Measurements from ENCODE around the gene RTL1.
A peak's percentile ranks its signal among the peaks of the same experiment; 100 is the strongest.

Gene RTL1

GRCh38 chr14:100906420-100906819 lies 2.9 kb upstream of the RTL1 start:
- H3K27ac ChIP-seq (ENCODE audit: low read depth, low read length): no peak overlapping the region
- H2AFZ ChIP-seq (ENCODE audit: low read depth, low read length, severe bottlenecking): no peak overlapping the region
- H3F3A ChIP-seq (ENCODE audit: insufficient read depth): no peaks in the 10 kb centered on the region
- H3K36me3 ChIP-seq (ENCODE audit: low read length): no peaks in the 10 kb centered on the region
- no peaks in the 10 kb centered on the region for H3K79me2 ChIP-seq (ENCODE audit: insufficient read depth, low read length)
- H3K9me3 ChIP-seq (ENCODE audit: insufficient read depth, low read length): no peaks in the 10 kb centered on the region
- H3K4me3 ChIP-seq (ENCODE audit: insufficient read depth, low read length, poor library complexity, severe bottlenecking): no peak overlapping the region
- no peak for TF ChIP-seq EZH2phosphoT487 (conservative IDR thresholded peaks at IDR 0.05; ENCODE audit: low read length)
- peak; percentile 12 for TF ChIP-seq CTCF (IDR thresholded peaks at IDR 0.05; ENCODE audit: insufficient read depth, low read length, poor library complexity, severe bottlenecking)
- H3K4me2 ChIP-seq (ENCODE audit: low read depth, low read length, poor library complexity, severe bottlenecking): no peak overlapping the region
- H3K9me2 ChIP-seq (replicated peaks; ENCODE audit: insufficient read depth, low read length): no peaks in the 10 kb centered on the region
- H4K20me1 ChIP-seq (ENCODE audit: low read depth, low read length): no peaks in the 10 kb centered on the region
- no peak overlapping the region for H3K9ac ChIP-seq (ENCODE audit: low read length)
- no peaks in the 10 kb centered on the region for H3K27me3 ChIP-seq (ENCODE audit: low read length)

- H4K20me1 ChIP-seq (ENCODE audit: low read depth, low read length): no peaks in the 10 kb centered on the region
- no peak overlapping the region for H3K4me3 ChIP-seq (ENCODE audit: insufficient read depth, low read length, poor library complexity, severe bottlenecking)
- no peaks in the 10 kb centered on the region for H3K9me3 ChIP-seq (ENCODE audit: insufficient read depth, low read length)
- no peaks in the 10 kb centered on the region for H3K9me2 ChIP-seq (replicated peaks; ENCODE audit: insufficient read depth, low read length)
- TF ChIP-seq EZH2phosphoT487 (conservative IDR thresholded peaks at IDR 0.05; ENCODE audit: low read length): no peak
- no peak for TF ChIP-seq CTCF (IDR thresholded peaks at IDR 0.05; ENCODE audit: insufficient read depth, low read length, poor library complexity, severe bottlenecking)
- H3K9ac ChIP-seq (ENCODE audit: low read length): no peak overlapping the region
- H3K27me3 ChIP-seq (ENCODE audit: low read length): no peaks in the 10 kb centered on the region
- no peak overlapping the region for H3K27ac ChIP-seq (ENCODE audit: low read depth, low read length)
- no peaks in the 10 kb centered on the region for H3K79me2 ChIP-seq (ENCODE audit: insufficient read depth, low read length)
- no peak overlapping the region for H3K4me2 ChIP-seq (ENCODE audit: low read depth, low read length, poor library complexity, severe bottlenecking)
- no peaks in the 10 kb centered on the region for H3K36me3 ChIP-seq (ENCODE audit: low read length)
- no peaks in the 10 kb centered on the region for H3F3A ChIP-seq (ENCODE audit: insufficient read depth)
- no peak overlapping the region for H2AFZ ChIP-seq (ENCODE audit: low read depth, low read length, severe bottlenecking)
Measured at GRCh38 chr14:100905166-100905565, 1.6 kb upstream of the RTL1 start.

GRCh38 chr14:100904307-100905087 lies 975 bp upstream of the RTL1 start:
- Histone ChIP-seq H3K27ac (ENCODE audit: low read depth, low read length) (no peak overlapping the region), H3K9me2 (replicated peaks; ENCODE audit: insufficient read depth, low read length) (no peaks in the 10 kb centered on the region), H3K79me2 (ENCODE audit: insufficient read depth, low read length) (no peaks in the 10 kb centered on the region), H3K9me3 (ENCODE audit: insufficient read depth, low read length) (no peaks in the 10 kb centered on the region), H4K20me1 (ENCODE audit: low read depth, low read length) (no peaks in the 10 kb centered on the region), H3K4me3 (ENCODE audit: insufficient read depth, low read length, poor library complexity, severe bottlenecking) (no peak overlapping the region), H3K27me3 (ENCODE audit: low read length) (no peaks in the 10 kb centered on the region), H3K4me2 (ENCODE audit: low read depth, low read length, poor library complexity, severe bottlenecking) (no peak overlapping the region), H2AFZ (ENCODE audit: low read depth, low read length, severe bottlenecking) (no peak overlapping the region), H3K9ac (ENCODE audit: low read length) (no peak overlapping the region), H3K36me3 (ENCODE audit: low read length) (no peaks in the 10 kb centered on the region), H3F3A (ENCODE audit: insufficient read depth) (no peaks in the 10 kb centered on the region)
- no peak for TF ChIP-seq EZH2phosphoT487 (conservative IDR thresholded peaks at IDR 0.05; ENCODE audit: low read length)
- TF ChIP-seq CTCF (IDR thresholded peaks at IDR 0.05; ENCODE audit: insufficient read depth, low read length, poor library complexity, severe bottlenecking): no peak
